T-cell (primary cell): ENCODE measurements around the gene TCEAL4. TPM values are rescaled to one million over a fixed set of nuclear protein-coding genes. Genes with fewer than 3 reads are reported as not detected.

Experiments
- ATAC-seq, 4 experiments: fragments of 200-7000 bp in 3 of 4; fragments of 150-1000 bp in 1 of 4; cut with Tn5 transposase; replicated peaks in 1 of 4; 1 replicate in 3 of 4; 2 replicates in 1 of 4; pipeline ENCODE4 v1.10.0; 2021; ENCODE audit warnings: moderate library complexity in 3 of 4, mild to moderate bottlenecking in 2 of 4, moderate number of reproducible peaks in 1 of 4
- CTCF ChIA-PET, 2 donors: fragments of 300-600 bp; sonication (Branson Sonifier 250); formaldehyde crosslinking; loops; one replicate each; lab custom pipeline; 2022; ENCODE audit warnings: antibody characterized with exemption in 2 of 2; lab: Charles Lee
- POLR2A ChIA-PET, 2 donors: fragments of 300-600 bp; sonication (Branson Sonifier 250); formaldehyde crosslinking; loops; one replicate each; lab custom pipeline; 2022; ENCODE audit warnings: antibody characterized with exemption in 2 of 2; lab: Charles Lee
- DNase-seq, 35 experiments: peaks; one replicate each; pipeline versions ENCODE4 v3.0.0 to v3.0.0-alpha.2; 2013 to 2023
- H3K27ac ChIP-seq: one replicate; pipeline ENCODE4 v1.5.1; 2013; ENCODE audit warnings: low read length
- H3K27me3 ChIP-seq, 2 experiments: replicated peaks in 1 of 2; 1 replicate in 1 of 2; 2 replicates in 1 of 2; pipeline versions ENCODE4 v1.6.1 to v1.7.0; 2013; ENCODE audit warnings: low read length in 1 of 2, mixed read lengths in 1 of 2; ENCODE audit not compliant: control insufficient read depth in 2 of 2, insufficient read depth in 2 of 2; ENCODE audit errors: extremely low read depth in 1 of 2
- H3K36me3 ChIP-seq, 2 donors: 1 replicate in 1 of 2; 2 replicates in 1 of 2; pipeline versions ENCODE4 v1.6.1 to v1.7.0; 2013; ENCODE audit warnings: low read length in 1 of 2; ENCODE audit not compliant: control insufficient read depth in 2 of 2, insufficient read depth in 1 of 2; ENCODE audit errors: extremely low read depth in 1 of 2
- H3K4me1 ChIP-seq, 2 experiments: 1 replicate in 1 of 2; 2 replicates in 1 of 2; pipeline versions ENCODE4 v1.6.1 to v1.7.0; 2013; ENCODE audit warnings: low read length in 2 of 2, mixed read lengths in 1 of 2; ENCODE audit not compliant: insufficient read depth in 2 of 2, control insufficient read depth in 1 of 2; ENCODE audit errors: extremely low read depth in 1 of 2
- H3K4me3 ChIP-seq, 2 donors: 1 replicate in 1 of 2; 2 replicates in 1 of 2; pipeline versions ENCODE4 v1.5.1 to v1.7.0; 2013; ENCODE audit warnings: mild to moderate bottlenecking in 2 of 2, low read length in 1 of 2, moderate library complexity in 1 of 2; ENCODE audit not compliant: control insufficient read depth in 1 of 2; ENCODE audit errors: extremely low read depth in 1 of 2
- H3K9me3 ChIP-seq: 2 replicates; pipeline ENCODE4 v1.7.0; 2013
- H3K27ac Mint-ChIP-seq, 2 donors: one replicate each; pipeline ENCODE4 v1.8.0; 2020 to 2021; ENCODE audit warnings: mild to moderate bottlenecking in 2 of 2, mixed read lengths in 2 of 2
- H3K27me3 Mint-ChIP-seq, 2 donors: one replicate each; pipeline ENCODE4 v1.8.0; 2021 to 2022; ENCODE audit warnings: mixed read lengths in 2 of 2
- H3K36me3 Mint-ChIP-seq: one replicate; pipeline ENCODE4 v1.8.0; 2021; ENCODE audit warnings: mixed read lengths
- H3K4me1 Mint-ChIP-seq, 3 donors: one replicate each; pipeline ENCODE4 v1.8.0; 2020 to 2022; ENCODE audit warnings: mixed read lengths in 3 of 3, mild to moderate bottlenecking in 1 of 3
- H3K4me3 Mint-ChIP-seq, 3 donors: one replicate each; pipeline ENCODE4 v1.8.0; 2020 to 2022; ENCODE audit warnings: mild to moderate bottlenecking in 3 of 3, mixed read lengths in 3 of 3, moderate library complexity in 3 of 3
- H3K9me3 Mint-ChIP-seq, 3 donors: one replicate each; pipeline ENCODE4 v1.8.0; 2020 to 2022; ENCODE audit warnings: mixed read lengths in 3 of 3
- WGBS: methylation state at CpG from one replicate; pipeline ENCODE4 v1.1.5; 2013; ENCODE audit warnings: missing lambda C conversion rate; ENCODE audit not compliant: insufficient coverage; 5-methylcytosine and 5-hydroxymethylcytosine counted together
- total RNA-seq, 35 experiments: library from RNA in 6 of 35; stranded (reverse) in 6 of 35; fragments of 120-200 nt in 1 of 35; gene quantifications; one replicate each; pipeline versions ENCODE4 v1.2.1 to v1.2.4 and lab custom pipeline; 2013 to 2026

TCEAL4 gene
- total RNA-seq (10 to 100 TPM in 2 of 5 donors, 1 to 10 TPM in 3; 9.4 to 12.4 (median 9.4) TPM), total RNA-seq (lab: John Stamatoyannopoulos, UW) (1.7 to 16.4 (median 6.7) reads per million in 29 experiments)
- 9.3 TPM for total RNA-seq (2013)

- peaks cover 4 to 23% of the 10 kb centered on the region in 2 donors for H3K27me3 Mint-ChIP-seq
Observed at GRCh38 chrX:103585411-103586313, at the start of gene TCEAL4. Gene TCEAL4, plus strand, starts transcription at chrX:103585515. Its CDS starts 1,161 bp downstream, at chrX:103586676.

GRCh38 chrX:103536071-103536470, 49.2 kb upstream of the TCEAL4 start:
- Mint-ChIP-seq H3K27me3 (peaks cover 4 to 19% of the 10 kb centered on the region in 2 donors), H3K4me1 (peaks cover 3 to 6% (median 4%) of the 10 kb centered on the region in 3 donors), H3K27ac (no peak overlapping the region), H3K4me3 (no peak overlapping the region), H3K36me3 (no peaks in the 10 kb centered on the region), H3K9me3 (no peaks in the 10 kb centered on the region)
- H3K27ac ChIP-seq, result no peak overlapping the region
- no peak overlapping the region for H3K4me3 ChIP-seq
- H3K36me3 ChIP-seq, result no peaks in the 10 kb centered on the region
- no peaks in the 10 kb centered on the region for H3K9me3 ChIP-seq
- peaks cover 0 to 4% of the 10 kb centered on the region in 2 experiments for H3K27me3 ChIP-seq
- ATAC-seq (no peak), DNase-seq (no peak)
- H3K4me1 ChIP-seq, result peaks cover 0 to 3% of the 10 kb centered on the region in 2 experiments
- ChIA-PET CTCF (no interaction called here), POLR2A (no interaction called here)

More at GRCh38 chrX:103585411-103586313, at the start of gene TCEAL4:
- Histone ChIP-seq H3K9me3 (no peaks in the 10 kb centered on the region), H3K27ac (no peak within 1 kb of the TSS), H3K36me3 (no peaks in the 10 kb centered on the region), H3K4me3 (peak within 1 kb of the TSS; percentile 53 to 70), H3K27me3 (no peaks in the 10 kb centered on the region), H3K4me1 (peaks cover 0 to 8% of the 10 kb centered on the region in 2 experiments)
- ChIA-PET CTCF (no interaction called here), POLR2A (interaction anchor here in 1 of 2 donors (0.6 to 1.2 kb wide), 2 partner anchors 26 to 100 kb away, joined by 5 to 9 read pairs; no protein-coding TSS in a partner anchor)
- H3K4me3 Mint-ChIP-seq, result peak within 1 kb of the TSS; percentile 83 to 85 (median 85)
- DNase-seq (peak in 16 of 35 experiments; percentile 2 to 42 (median 20)), ATAC-seq (peak; percentile 52 to 91 (median 82))
- peaks cover 13 to 15% (median 14%) of the 10 kb centered on the region in 3 donors for H3K4me1 Mint-ChIP-seq
- H3K9me3 Mint-ChIP-seq, result no peaks in the 10 kb centered on the region
- peak within 1 kb of the TSS in 1 of 2 donors; percentile 78 for H3K27ac Mint-ChIP-seq
- no peaks in the 10 kb centered on the region for H3K36me3 Mint-ChIP-seq
- WGBS, result under 1% methylated on average over 23 of the region's 56 CpGs

GRCh38 chrX:103536732-103537131, 48.6 kb upstream of the TCEAL4 start:
- Mint-ChIP-seq H3K9me3 (no peaks in the 10 kb centered on the region), H3K4me3 (no peak overlapping the region), H3K27ac (no peak overlapping the region), H3K27me3 (peaks cover 4 to 18% of the 10 kb centered on the region in 2 donors), H3K36me3 (no peaks in the 10 kb centered on the region), H3K4me1 (peaks cover 3 to 6% (median 4%) of the 10 kb centered on the region in 3 donors)
- no peak overlapping the region for H3K4me3 ChIP-seq
- H3K27ac ChIP-seq, result no peak overlapping the region
- ATAC-seq, result no peak
- no peak for DNase-seq
- H3K27me3 ChIP-seq, result peaks cover 0 to 4% of the 10 kb centered on the region in 2 experiments
- no peaks in the 10 kb centered on the region for H3K9me3 ChIP-seq
- H3K4me1 ChIP-seq, result peaks cover 0 to 3% of the 10 kb centered on the region in 2 experiments
- POLR2A ChIA-PET, result interaction anchor here in 1 of 2 donors (0.5 kb wide), 1 partner anchor 196 kb away, joined by 3 read pairs; no protein-coding TSS in a partner anchor
- no peaks in the 10 kb centered on the region for H3K36me3 ChIP-seq
- CTCF ChIA-PET, result no interaction called here

DNA sequence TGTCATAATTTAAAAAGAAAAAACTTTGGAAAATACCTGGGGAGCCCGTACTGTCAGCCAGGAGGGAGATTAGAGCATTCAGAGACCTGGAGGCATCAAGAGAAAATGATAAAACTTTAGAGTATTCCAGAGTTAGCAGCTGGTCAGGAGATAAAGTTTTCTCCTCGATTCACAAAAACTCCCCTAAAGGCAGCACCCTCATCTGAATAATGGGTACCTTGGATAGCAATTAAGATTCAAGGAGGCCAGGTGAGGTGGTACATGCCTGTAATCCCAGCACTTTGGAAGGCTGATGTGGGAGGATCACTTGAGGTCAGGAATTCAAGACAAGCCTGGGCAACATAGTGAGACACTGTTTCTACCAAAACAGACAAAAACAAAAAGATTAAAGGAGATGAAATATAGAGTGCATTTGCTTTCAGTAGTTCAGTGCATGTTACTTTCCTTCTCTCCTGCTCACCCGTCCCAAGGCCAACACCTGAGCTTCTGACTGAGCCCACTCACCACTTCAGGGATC, 47.4 kb upstream of the TCEAL4 start:
- peaks cover 3 to 6% (median 4%) of the 10 kb centered on the region in 3 donors for H3K4me1 Mint-ChIP-seq
- H3K4me1 ChIP-seq, result peaks cover 0 to 3% of the 10 kb centered on the region in 2 experiments
- H3K27ac Mint-ChIP-seq, result no peak overlapping the region
- no CpG with 5 or more reads among the region's 3 CpGs for WGBS
- H3K27me3 ChIP-seq, result peaks cover 0 to 4% of the 10 kb centered on the region in 2 experiments
- H3K4me3 ChIP-seq, result no peak overlapping the region
- peaks cover 4 to 13% of the 10 kb centered on the region in 2 donors for H3K27me3 Mint-ChIP-seq
- DNase-seq, result no peak
- no peak overlapping the region for H3K27ac ChIP-seq
- ChIA-PET CTCF (no interaction called here), POLR2A (no interaction called here)
- no peaks in the 10 kb centered on the region for H3K36me3 ChIP-seq
- no peak for ATAC-seq
- no peak overlapping the region for H3K4me3 Mint-ChIP-seq
- H3K36me3 Mint-ChIP-seq, result no peaks in the 10 kb centered on the region
- H3K9me3 Mint-ChIP-seq, result no peaks in the 10 kb centered on the region
- no peaks in the 10 kb centered on the region for H3K9me3 ChIP-seq

DNA sequence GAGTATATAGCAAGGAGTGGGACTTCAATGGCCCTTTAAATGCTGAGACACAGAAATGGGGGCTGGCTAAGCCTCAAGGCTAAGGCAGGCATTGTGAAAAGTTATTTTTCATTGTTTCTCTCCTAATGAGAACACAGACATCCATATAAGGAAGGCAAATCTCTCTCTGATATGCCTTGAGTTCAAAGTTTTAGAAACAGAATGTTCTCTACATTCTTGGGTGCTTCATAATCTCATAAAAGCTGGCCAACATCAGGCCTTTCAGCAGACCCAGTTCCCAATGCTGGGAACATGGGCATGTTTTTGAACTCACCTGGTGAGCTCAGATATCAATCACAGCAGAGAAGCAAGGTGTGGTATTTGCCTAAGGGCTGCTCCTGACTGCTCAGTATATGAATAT, 46.6 kb upstream of the TCEAL4 start:
- H3K27me3 ChIP-seq, result peaks cover 0 to 1% of the 10 kb centered on the region in 2 experiments
- no peaks in the 10 kb centered on the region for H3K9me3 Mint-ChIP-seq
- H3K27me3 Mint-ChIP-seq, result peaks cover 1 to 17% of the 10 kb centered on the region in 2 donors
- no peaks in the 10 kb centered on the region for H3K36me3 ChIP-seq
- peaks cover 0 to 2% (median 1%) of the 10 kb centered on the region in 3 donors for H3K4me1 Mint-ChIP-seq
- no peak overlapping the region for H3K4me3 ChIP-seq
- H3K36me3 Mint-ChIP-seq, result no peaks in the 10 kb centered on the region
- no peak overlapping the region for H3K27ac Mint-ChIP-seq
- ATAC-seq (no peak), DNase-seq (no peak)
- H3K27ac ChIP-seq, result no peak overlapping the region
- peaks cover 0 to 2% of the 10 kb centered on the region in 2 experiments for H3K4me1 ChIP-seq
- no peaks in the 10 kb centered on the region for H3K9me3 ChIP-seq
- ChIA-PET CTCF (no interaction called here), POLR2A (no interaction called here)
- H3K4me3 Mint-ChIP-seq, result no peak overlapping the region

DNA sequence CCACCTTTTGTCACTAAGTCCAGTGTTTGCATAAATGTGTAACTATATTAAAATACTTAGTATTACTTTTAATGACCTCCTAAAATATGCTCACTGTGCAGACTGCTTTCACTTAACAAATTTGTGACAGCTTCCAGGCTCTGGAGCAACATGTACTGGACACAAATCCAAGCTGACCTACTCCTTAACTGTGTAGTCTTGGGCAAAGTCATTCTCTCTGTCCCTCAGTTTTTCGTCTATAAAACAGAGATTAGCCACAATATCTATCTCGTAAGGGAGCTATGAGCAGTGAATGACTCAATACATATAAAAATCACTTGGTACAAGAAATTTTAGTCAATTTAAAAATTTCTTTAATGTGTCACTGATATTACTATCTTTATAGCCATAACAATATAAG, 45.6 kb upstream of the TCEAL4 start:
- ATAC-seq, result no peak
- peaks cover 0 to 16% of the 10 kb centered on the region in 2 donors for H3K27me3 Mint-ChIP-seq
- H3K36me3 Mint-ChIP-seq, result no peaks in the 10 kb centered on the region
- H3K9me3 Mint-ChIP-seq, result no peaks in the 10 kb centered on the region
- H3K4me1 Mint-ChIP-seq, result no peaks in the 10 kb centered on the region
- H3K9me3 ChIP-seq, result no peaks in the 10 kb centered on the region
- H3K27me3 ChIP-seq, result no peaks in the 10 kb centered on the region
- ChIA-PET CTCF (interaction anchor here in 1 of 2 donors (0.6 kb wide), 1 partner anchor 274 kb away, joined by 8 read pairs; no protein-coding TSS in a partner anchor), POLR2A (interaction anchor here in 1 of 2 donors (0.5 kb wide), 1 partner anchor 804 kb away, joined by 4 read pairs; no protein-coding TSS in a partner anchor)
- no CpG with 5 or more reads among the region's 2 CpGs for WGBS
- DNase-seq, result no peak
- no peak overlapping the region for H3K4me3 Mint-ChIP-seq
- no peak overlapping the region for H3K27ac Mint-ChIP-seq
- H3K27ac ChIP-seq, result no peak overlapping the region
- H3K36me3 ChIP-seq, result no peaks in the 10 kb centered on the region
- H3K4me1 ChIP-seq, result no peaks in the 10 kb centered on the region
- H3K4me3 ChIP-seq, result no peak overlapping the region
